ENCODE measurements around the gene SLC47A1. TPM values are rescaled to one million over a fixed set of nuclear protein-coding genes. Genes with fewer than 3 reads are reported as not detected.

Gene SLC47A1
- total and polyA plus RNA-seq, 2 of the 8 experiments (the other 6 are each of a cell fraction or from before 2014, with no cell fraction given) = 1.5 to 3.6 TPM

DNA sequence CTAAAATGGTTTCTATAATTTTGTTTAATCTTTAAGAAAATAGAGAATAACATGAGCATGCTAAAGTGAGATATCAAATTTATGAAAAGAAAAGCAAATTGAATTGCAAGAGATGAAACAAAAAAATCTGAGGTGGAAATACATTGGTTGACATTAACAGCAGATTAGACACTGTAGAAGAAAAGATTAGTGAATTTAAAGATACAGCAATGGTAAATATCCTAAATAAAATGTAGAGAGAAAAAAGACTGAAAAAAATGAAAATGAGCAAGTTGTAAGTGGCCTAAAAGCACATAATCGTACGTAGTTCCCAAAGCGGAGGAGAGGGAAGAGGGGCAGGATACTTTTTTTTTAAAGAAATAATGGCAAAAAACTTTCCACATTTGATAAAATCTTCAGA lies 84.4 kb downstream of the SLC47A1 start:
- TF ChIP-seq HDAC6 (IDR thresholded peaks at IDR 0.05; ENCODE audit: low read depth, low read length) (no peak), RNF2 (IDR thresholded peaks at IDR 0.05; ENCODE audit: borderline replicate concordance, low read depth, low read length, missing control alignments, poor library complexity, severe bottlenecking) (no peak), BRCA1 (IDR thresholded peaks at IDR 0.05; ENCODE audit: low read depth, low read length) (no peak), EP300 (IDR thresholded peaks at IDR 0.05; ENCODE audit: borderline replicate concordance in 1 of 2, low read depth in 2 of 2, low read length in 2 of 2) (no peak), ASH2L (IDR thresholded peaks at IDR 0.05; ENCODE audit: low read length) (no peak), BACH1 (IDR thresholded peaks at IDR 0.05; ENCODE audit: low read length) (no peak), GABPA (IDR thresholded peaks at IDR 0.05; ENCODE audit: borderline replicate concordance, insufficient read depth, low read length) (no peak), EZH2 (IDR thresholded peaks at IDR 0.05; ENCODE audit: low read depth, low read length, severe bottlenecking) (no peak), RXRA (IDR thresholded peaks at IDR 0.05; ENCODE audit: insufficient read depth, low read depth, low read length) (no peak), CHD1 (IDR thresholded peaks at IDR 0.05; ENCODE audit: low read depth, low read length) (no peak), NRF1 (IDR thresholded peaks at IDR 0.05; ENCODE audit: low read depth, low read length) (no peak), CHD2 (IDR thresholded peaks at IDR 0.05; ENCODE audit: low read length) (no peak), CREB1 (IDR thresholded peaks at IDR 0.05) (no peak)
- H3K79me1 ChIP-seq (ENCODE audit: low read depth, low read length) = no peaks in the 10 kb centered on the region
- H3K27ac ChIP-seq (ENCODE audit: low read depth, low read length) = no peak overlapping the region
- CTCF ChIA-PET (ENCODE audit: partially characterized antibody) = interaction anchor here (1.5 to 1.6 kb wide), 2 partner anchors 27 to 101 kb away, joined by 4 read pairs; no protein-coding TSS in a partner anchor
- H3K23ac ChIP-seq (ENCODE audit: insufficient read length) = no peak overlapping the region
- H3K4ac ChIP-seq (replicated peaks; ENCODE audit: insufficient read length, low read depth, low read length) = no peak overlapping the region
- H2BK15ac ChIP-seq (ENCODE audit: low read length) = no peak overlapping the region
- no peak overlapping the region for H3K56ac ChIP-seq (replicated peaks; ENCODE audit: insufficient read length, low read depth, low read length)
- no peak overlapping the region for H4K8ac ChIP-seq (ENCODE audit: extremely low read depth, insufficient read depth, low read length)
- H2BK120ac ChIP-seq (replicated peaks; ENCODE audit: low read depth, low read length) = no peak overlapping the region
- no peak overlapping the region for H3K18ac ChIP-seq (ENCODE audit: extremely low read depth, low read length)
- no peak overlapping the region for H3K9ac ChIP-seq (replicated peaks in 1 of 4; ENCODE audit: extremely low read depth in 1 of 4, low read depth in 3 of 4, low read length in 3 of 4)
- no peak overlapping the region for H4K91ac ChIP-seq (replicated peaks; ENCODE audit: insufficient read length, low read length)
- H2AFZ ChIP-seq (ENCODE audit: low read length) = no peak overlapping the region
- FAIRE-seq = no peak
- H3K79me2 ChIP-seq (ENCODE audit: control insufficient read depth in 1 of 2, insufficient read depth in 2 of 2, low read length in 2 of 2) = no peaks in the 10 kb centered on the region
- peaks cover 18 to 27% of the 10 kb centered on the region in 2 experiments for H3K9me3 ChIP-seq (ENCODE audit: insufficient read depth in 2 of 2, low read depth in 1 of 2, low read length in 1 of 2)
- no peaks in the 10 kb centered on the region for H3K23me2 ChIP-seq (ENCODE audit: low read depth, low read length)
- no peak overlapping the region for H3K14ac ChIP-seq (ENCODE audit: insufficient read length)
- 94% methylated on average over 3 of the region's 3 CpGs; no CpG with 5 or more reads in 1 of the 2 experiments for WGBS, 2 experiments (ENCODE audit: extremely low coverage in 1 of 2, insufficient coverage in 1 of 2, insufficient read length in 1 of 2, insufficient replicate concordance in 2 of 2, low coverage in 1 of 2, low lambda C conversion rate in 2 of 2, missing lambda C conversion rate in 1 of 2)
- no peak for DNase-seq (ENCODE audit: low read depth in 1 of 2, low spot score in 2 of 2)
- H2BK12ac ChIP-seq (ENCODE audit: low read depth, low read length) = no peak overlapping the region
- no peak overlapping the region for H2BK5ac ChIP-seq (ENCODE audit: low read depth, low read length)
- no peaks in the 10 kb centered on the region; a peak in 1 of 8 replicates for H3K36me3 ChIP-seq (ENCODE audit: control insufficient read depth in 2 of 4, insufficient read depth in 4 of 4, low read length in 3 of 4)
- no peaks in the 10 kb centered on the region for H4K20me1 ChIP-seq (replicated peaks in 1 of 2; ENCODE audit: control insufficient read depth in 1 of 2, insufficient read depth in 2 of 2, low read length in 2 of 2)
- H2BK20ac ChIP-seq (ENCODE audit: low read length) = no peak overlapping the region
- H2AK5ac ChIP-seq (ENCODE audit: low read depth, low read length) = no peak overlapping the region
- H3K27me3 ChIP-seq (replicated peaks in 1 of 4; ENCODE audit: control insufficient read depth in 3 of 4, extremely low read depth in 1 of 4, insufficient read depth in 3 of 4, low read length in 3 of 4) = no peaks in the 10 kb centered on the region
- H3K4me2 ChIP-seq (ENCODE audit: insufficient read depth in 1 of 2, low read depth in 2 of 2, low read length in 2 of 2) = no peak overlapping the region
- H4K5ac ChIP-seq (ENCODE audit: insufficient read length, low read depth, low read length) = no peak overlapping the region
- H3K4me3 ChIP-seq (ENCODE audit: extremely low read depth in 1 of 4, insufficient read depth in 2 of 4, low read depth in 3 of 4, low read length in 4 of 4) = no peak overlapping the region
- no peaks in the 10 kb centered on the region for H3K4me1 ChIP-seq (replicated peaks in 1 of 4; ENCODE audit: control insufficient read depth in 3 of 4, insufficient read depth in 4 of 4, low read length in 3 of 4)
- POLR2A ChIA-PET (ENCODE audit: partially characterized antibody) = no interaction called here

Measured in H1 (cell line).